Measurements from ENCODE around the gene MAGEL2.
"Not testable (repeated sequence)": the region's sequence is repeated elsewhere in the genome, so short reads cannot be mapped to it uniquely, and the experiment has no call there.

The MAGEL2 gene

GRCh38 chr15:23602124-23602523 lies 45.5 kb downstream of the MAGEL2 start:
- no peak for DNase-seq

- DNase-seq: no peak
These were observed 48.6 kb downstream of the MAGEL2 start for GRCh38 chr15:23599053-23599452.

GRCh38 chr15:23597278-23597677 lies 50.4 kb downstream of the MAGEL2 start:
- DNase-seq: not testable (repeated sequence)

GRCh38 chr15:23596736-23597135 lies 50.9 kb downstream of the MAGEL2 start:
- DNase-seq: no peak

- DNase-seq: no peak
These were observed 52.3 kb downstream of the MAGEL2 start for GRCh38 chr15:23595368-23595767.

- DNase-seq: no peak
These were observed 53.4 kb downstream of the MAGEL2 start for GRCh38 chr15:23594252-23594770.

Measured in NCI-H1694 treated with DMSO at 0.1 percent for 48 hours (cell line).